ENCODE measurements around the gene IFI44L. TPM values are rescaled to one million over a fixed set of nuclear protein-coding genes. Genes with fewer than 3 reads are reported as not detected.

Gene IFI44L
- total and polyA plus RNA-seq, 4 donors = 2.1 to 6.5 (median 2.9) TPM

DNA sequence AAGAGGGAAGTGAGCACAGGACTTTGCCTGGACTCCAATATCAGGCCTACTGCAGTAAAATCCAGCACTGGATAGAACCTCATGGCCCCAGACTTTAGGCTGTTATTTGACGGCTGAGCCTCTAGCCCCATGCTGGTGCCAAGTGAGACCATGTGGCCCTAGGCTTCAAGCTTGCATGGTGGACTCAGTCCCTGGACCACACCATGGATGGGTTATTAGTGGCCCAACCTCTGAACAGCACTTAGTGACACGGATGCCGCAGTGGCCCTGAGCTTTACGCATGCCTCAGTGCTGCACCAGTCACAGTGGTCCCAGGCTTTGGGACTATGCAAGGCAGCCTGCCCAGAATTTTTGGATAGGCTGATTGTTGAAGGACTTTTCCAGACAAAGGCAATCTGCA, 13.0 kb downstream of the IFI44L start:
- DNase-seq (ENCODE audit: low spot score) = no peak
- H3K36me3 ChIP-seq (ENCODE audit: control insufficient read depth in 4 of 4, insufficient read depth in 3 of 4, low read depth in 1 of 4, low read length in 3 of 4) = no peaks in the 10 kb centered on the region
- H3K4me1 ChIP-seq (ENCODE audit: control insufficient read depth in 4 of 4, insufficient read depth in 4 of 4, low read length in 3 of 4) = no peaks in the 10 kb centered on the region
- no peaks in the 10 kb centered on the region for H3K27me3 ChIP-seq (ENCODE audit: control insufficient read depth in 4 of 4, insufficient read depth in 4 of 4, low read length in 3 of 4)
- no peak overlapping the region for H3K27ac ChIP-seq (ENCODE audit: low read depth in 1 of 2, low read length in 2 of 2)
- no peak overlapping the region for H3K9ac ChIP-seq (ENCODE audit: low read depth in 1 of 2, low read length in 2 of 2)
- 96% methylated on average over 4 of the region's 4 CpGs for WGBS
- H3K9me3 ChIP-seq (ENCODE audit: control insufficient read depth in 4 of 4, low read length in 3 of 4) = no peaks in the 10 kb centered on the region
- no peak overlapping the region for H3K4me3 ChIP-seq (ENCODE audit: low read depth in 1 of 3, low read length in 3 of 3)
- TF ChIP-seq HNF4A (conservative IDR thresholded peaks at IDR 0.05) = no peak
- no peak for TF ChIP-seq FOXA2 (IDR thresholded peaks at IDR 0.05)
- no peak for TF ChIP-seq RAD21 (IDR thresholded peaks at IDR 0.05)
- TF ChIP-seq TAF1 (conservative IDR thresholded peaks at IDR 0.05) = no peak
- TF ChIP-seq HNF4G (IDR thresholded peaks at IDR 0.05) = no peak
- TF ChIP-seq, protein P1, sequence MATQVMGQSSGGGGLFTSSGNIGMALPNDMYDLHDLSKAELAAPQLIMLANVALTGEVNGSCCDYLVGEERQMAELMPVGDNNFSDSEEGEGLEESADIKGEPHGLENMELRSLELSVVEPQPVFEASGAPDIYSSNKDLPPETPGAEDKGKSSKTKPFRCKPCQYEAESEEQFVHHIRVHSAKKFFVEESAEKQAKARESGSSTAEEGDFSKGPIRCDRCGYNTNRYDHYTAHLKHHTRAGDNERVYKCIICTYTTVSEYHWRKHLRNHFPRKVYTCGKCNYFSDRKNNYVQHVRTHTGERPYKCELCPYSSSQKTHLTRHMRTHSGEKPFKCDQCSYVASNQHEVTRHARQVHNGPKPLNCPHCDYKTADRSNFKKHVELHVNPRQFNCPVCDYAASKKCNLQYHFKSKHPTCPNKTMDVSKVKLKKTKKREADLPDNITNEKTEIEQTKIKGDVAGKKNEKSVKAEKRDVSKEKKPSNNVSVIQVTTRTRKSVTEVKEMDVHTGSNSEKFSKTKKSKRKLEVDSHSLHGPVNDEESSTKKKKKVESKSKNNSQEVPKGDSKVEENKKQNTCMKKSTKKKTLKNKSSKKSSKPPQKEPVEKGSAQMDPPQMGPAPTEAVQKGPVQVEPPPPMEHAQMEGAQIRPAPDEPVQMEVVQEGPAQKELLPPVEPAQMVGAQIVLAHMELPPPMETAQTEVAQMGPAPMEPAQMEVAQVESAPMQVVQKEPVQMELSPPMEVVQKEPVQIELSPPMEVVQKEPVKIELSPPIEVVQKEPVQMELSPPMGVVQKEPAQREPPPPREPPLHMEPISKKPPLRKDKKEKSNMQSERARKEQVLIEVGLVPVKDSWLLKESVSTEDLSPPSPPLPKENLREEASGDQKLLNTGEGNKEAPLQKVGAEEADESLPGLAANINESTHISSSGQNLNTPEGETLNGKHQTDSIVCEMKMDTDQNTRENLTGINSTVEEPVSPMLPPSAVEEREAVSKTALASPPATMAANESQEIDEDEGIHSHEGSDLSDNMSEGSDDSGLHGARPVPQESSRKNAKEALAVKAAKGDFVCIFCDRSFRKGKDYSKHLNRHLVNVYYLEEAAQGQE (IDR thresholded peaks at IDR 0.05) = no peak
- TF ChIP-seq, protein P2, sequence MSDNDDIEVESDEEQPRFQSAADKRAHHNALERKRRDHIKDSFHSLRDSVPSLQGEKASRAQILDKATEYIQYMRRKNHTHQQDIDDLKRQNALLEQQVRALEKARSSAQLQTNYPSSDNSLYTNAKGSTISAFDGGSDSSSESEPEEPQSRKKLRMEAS (IDR thresholded peaks at IDR 0.05) = no peak
- TF ChIP-seq FOXA1 (IDR thresholded peaks at IDR 0.05) = no peak
- TF ChIP-seq SP1 (IDR thresholded peaks at IDR 0.05) = no peak
- TF ChIP-seq, protein P3, sequence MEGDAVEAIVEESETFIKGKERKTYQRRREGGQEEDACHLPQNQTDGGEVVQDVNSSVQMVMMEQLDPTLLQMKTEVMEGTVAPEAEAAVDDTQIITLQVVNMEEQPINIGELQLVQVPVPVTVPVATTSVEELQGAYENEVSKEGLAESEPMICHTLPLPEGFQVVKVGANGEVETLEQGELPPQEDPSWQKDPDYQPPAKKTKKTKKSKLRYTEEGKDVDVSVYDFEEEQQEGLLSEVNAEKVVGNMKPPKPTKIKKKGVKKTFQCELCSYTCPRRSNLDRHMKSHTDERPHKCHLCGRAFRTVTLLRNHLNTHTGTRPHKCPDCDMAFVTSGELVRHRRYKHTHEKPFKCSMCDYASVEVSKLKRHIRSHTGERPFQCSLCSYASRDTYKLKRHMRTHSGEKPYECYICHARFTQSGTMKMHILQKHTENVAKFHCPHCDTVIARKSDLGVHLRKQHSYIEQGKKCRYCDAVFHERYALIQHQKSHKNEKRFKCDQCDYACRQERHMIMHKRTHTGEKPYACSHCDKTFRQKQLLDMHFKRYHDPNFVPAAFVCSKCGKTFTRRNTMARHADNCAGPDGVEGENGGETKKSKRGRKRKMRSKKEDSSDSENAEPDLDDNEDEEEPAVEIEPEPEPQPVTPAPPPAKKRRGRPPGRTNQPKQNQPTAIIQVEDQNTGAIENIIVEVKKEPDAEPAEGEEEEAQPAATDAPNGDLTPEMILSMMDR (IDR thresholded peaks at IDR 0.05; ENCODE audit: low read depth, low read length, missing input control) = no peak

DNA sequence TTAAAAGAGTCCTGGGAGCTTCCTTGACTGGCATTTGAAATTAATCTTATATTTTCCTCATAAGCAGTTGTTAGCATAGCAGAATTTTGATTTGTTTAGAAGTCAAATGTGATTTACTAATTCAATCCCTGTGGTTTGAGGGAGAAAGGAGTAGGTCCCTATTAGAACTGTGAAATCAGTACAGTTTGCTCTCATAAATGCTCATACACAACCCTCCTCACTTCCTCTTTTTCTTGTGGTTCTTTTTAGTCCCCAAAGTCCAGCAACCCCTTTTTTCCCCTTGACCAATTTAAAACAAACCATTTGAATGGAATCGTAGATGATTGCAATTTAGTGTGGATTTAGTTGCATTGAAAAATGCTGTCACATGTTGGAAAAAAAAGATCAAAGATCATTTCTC, 20.2 kb downstream of the IFI44L start:
- Histone ChIP-seq H3K4me1 (ENCODE audit: control insufficient read depth in 4 of 4, insufficient read depth in 4 of 4, low read length in 3 of 4) (no peaks in the 10 kb centered on the region), H3K27me3 (ENCODE audit: control insufficient read depth in 4 of 4, insufficient read depth in 4 of 4, low read length in 3 of 4) (no peaks in the 10 kb centered on the region), H3K36me3 (ENCODE audit: control insufficient read depth in 4 of 4, insufficient read depth in 3 of 4, low read depth in 1 of 4, low read length in 3 of 4) (peaks cover 0 to 4% (median 1%) of the 10 kb centered on the region in 4 donors), H3K4me3 (ENCODE audit: low read depth in 1 of 3, low read length in 3 of 3) (no peak overlapping the region), H3K9me3 (ENCODE audit: control insufficient read depth in 4 of 4, low read length in 3 of 4) (peaks cover 0 to 1% (median 0%) of the 10 kb centered on the region in 4 donors), H3K9ac (ENCODE audit: low read depth in 1 of 2, low read length in 2 of 2) (no peak overlapping the region), H3K27ac (ENCODE audit: low read depth in 1 of 2, low read length in 2 of 2) (no peak overlapping the region)
- WGBS = 90% methylated on average over 1 of the region's 1 CpG
- no peak for DNase-seq (ENCODE audit: low spot score)
- TF ChIP-seq, protein P4, sequence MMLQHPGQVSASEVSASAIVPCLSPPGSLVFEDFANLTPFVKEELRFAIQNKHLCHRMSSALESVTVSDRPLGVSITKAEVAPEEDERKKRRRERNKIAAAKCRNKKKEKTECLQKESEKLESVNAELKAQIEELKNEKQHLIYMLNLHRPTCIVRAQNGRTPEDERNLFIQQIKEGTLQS (IDR thresholded peaks at IDR 0.05) = no peak
- TF ChIP-seq NR2F2 (IDR thresholded peaks at IDR 0.05) (no peak), SP1 (IDR thresholded peaks at IDR 0.05) (no peak), TAF1 (conservative IDR thresholded peaks at IDR 0.05) (no peak), RAD21 (IDR thresholded peaks at IDR 0.05) (no peak), FOXA1 (IDR thresholded peaks at IDR 0.05) (no peak), FOXA2 (IDR thresholded peaks at IDR 0.05) (no peak), JUND (IDR thresholded peaks at IDR 0.05) (no peak), GABPA (IDR thresholded peaks at IDR 0.05 in 1 of 2, conservative IDR thresholded peaks at IDR 0.05 in 1 of 2) (no peak), EGR1 (IDR thresholded peaks at IDR 0.05; ENCODE audit: low read depth in 2 of 2) (no peak), RXRA (IDR thresholded peaks at IDR 0.05) (no peak), HNF4A (conservative IDR thresholded peaks at IDR 0.05) (no peak), HNF4G (IDR thresholded peaks at IDR 0.05) (no peak)
- TF ChIP-seq, protein P5, sequence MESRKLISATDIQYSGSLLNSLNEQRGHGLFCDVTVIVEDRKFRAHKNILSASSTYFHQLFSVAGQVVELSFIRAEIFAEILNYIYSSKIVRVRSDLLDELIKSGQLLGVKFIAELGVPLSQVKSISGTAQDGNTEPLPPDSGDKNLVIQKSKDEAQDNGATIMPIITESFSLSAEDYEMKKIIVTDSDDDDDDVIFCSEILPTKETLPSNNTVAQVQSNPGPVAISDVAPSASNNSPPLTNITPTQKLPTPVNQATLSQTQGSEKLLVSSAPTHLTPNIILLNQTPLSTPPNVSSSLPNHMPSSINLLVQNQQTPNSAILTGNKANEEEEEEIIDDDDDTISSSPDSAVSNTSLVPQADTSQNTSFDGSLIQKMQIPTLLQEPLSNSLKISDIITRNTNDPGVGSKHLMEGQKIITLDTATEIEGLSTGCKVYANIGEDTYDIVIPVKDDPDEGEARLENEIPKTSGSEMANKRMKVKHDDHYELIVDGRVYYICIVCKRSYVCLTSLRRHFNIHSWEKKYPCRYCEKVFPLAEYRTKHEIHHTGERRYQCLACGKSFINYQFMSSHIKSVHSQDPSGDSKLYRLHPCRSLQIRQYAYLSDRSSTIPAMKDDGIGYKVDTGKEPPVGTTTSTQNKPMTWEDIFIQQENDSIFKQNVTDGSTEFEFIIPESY (IDR thresholded peaks at IDR 0.05) = no peak
- TF ChIP-seq, protein P3 (IDR thresholded peaks at IDR 0.05; ENCODE audit: low read depth, low read length, missing input control) = no peak
- TF ChIP-seq, protein P2 (IDR thresholded peaks at IDR 0.05) = no peak
- TF ChIP-seq, protein P1 (IDR thresholded peaks at IDR 0.05) = no peak
